WI38 (cell line): ENCODE data around the gene MBOAT2.

Source experiments
- H3K4me3 ChIP-seq: 2 replicates; pipeline ENCODE4 v1.5.1; 2011; ENCODE audit warnings: low read depth, mild to moderate bottlenecking, control low read depth, low read length
- CTCF ChIP-seq: IDR thresholded peaks from 2 replicates; pipeline ENCODE4 v1.5.1; 2012; ENCODE audit warnings: low read depth, mild to moderate bottlenecking, control low read depth, low read length

MBOAT2 gene

GRCh38 chr2:9017411-9017810 is 13.9 kb upstream of the MBOAT2 start:
- TF ChIP-seq CTCF: no peak
- H3K4me3 ChIP-seq: no peak overlapping the region

GRCh38 chr2:9015998-9016397 is 12.5 kb upstream of the MBOAT2 start:
- no peak for TF ChIP-seq CTCF
- no peak overlapping the region for H3K4me3 ChIP-seq

GRCh38 chr2:9013403-9013802 is 9.9 kb upstream of the MBOAT2 start:
- no peak for TF ChIP-seq CTCF
- no peak overlapping the region for H3K4me3 ChIP-seq

- TF ChIP-seq CTCF: no peak
- H3K4me3 ChIP-seq: no peak overlapping the region
Observed at GRCh38 chr2:9010866-9011265, 7.4 kb upstream of the MBOAT2 start.

DNA sequence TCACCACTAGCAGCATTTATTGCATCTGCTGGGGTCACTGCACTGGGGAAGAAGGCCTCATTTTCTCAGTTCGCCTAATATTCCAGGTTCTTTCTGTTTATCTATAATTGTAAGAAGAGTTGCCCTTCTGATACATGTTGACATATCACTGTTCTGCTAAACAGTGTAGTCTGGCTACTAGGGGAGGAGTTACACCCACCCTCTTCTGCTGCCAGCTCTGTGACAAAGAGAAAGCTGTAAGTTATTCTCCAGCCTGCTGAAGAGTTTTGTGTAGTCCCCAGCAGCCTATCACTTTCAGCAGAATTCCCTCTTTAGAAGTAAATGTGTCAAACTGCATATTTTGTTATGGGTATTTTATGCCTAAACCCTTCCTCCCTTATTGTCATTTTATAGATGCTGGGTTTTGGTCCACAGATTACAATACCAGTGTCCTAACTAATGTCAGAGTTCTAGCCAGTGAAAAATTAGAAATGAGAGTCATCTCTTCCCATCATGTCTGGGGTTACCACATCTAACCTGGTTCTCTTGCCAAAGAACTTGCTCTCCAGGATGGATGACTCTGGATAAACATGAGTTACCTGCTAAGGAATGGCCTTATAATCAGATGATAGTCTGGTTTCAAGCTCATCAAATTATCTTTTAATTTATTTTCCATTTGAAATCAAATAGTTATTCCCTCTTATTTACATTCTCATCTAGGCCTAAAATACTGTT is 5.6 kb upstream of the MBOAT2 start:
- no peak for TF ChIP-seq CTCF
- H3K4me3 ChIP-seq: no peak overlapping the region

DNA sequence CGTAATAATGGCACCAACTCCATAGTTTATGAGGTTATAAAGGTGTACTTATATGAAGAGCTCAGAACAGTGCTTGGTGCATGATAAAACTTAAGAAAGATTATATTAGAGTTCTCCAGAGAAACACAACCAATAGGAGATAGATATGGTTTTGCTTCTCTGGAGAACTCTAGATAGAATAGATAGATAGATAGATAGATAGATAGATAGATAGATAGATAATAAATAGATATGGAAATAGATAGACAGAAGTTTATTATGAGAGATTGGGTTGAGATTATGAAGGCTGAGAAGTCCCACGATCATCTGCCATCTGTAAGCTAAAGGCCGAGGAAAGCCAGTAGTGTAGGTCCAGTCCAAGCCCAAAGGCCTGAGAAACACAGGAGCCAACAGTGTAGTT is 2.9 kb upstream of the MBOAT2 start:
- no peak overlapping the region for H3K4me3 ChIP-seq
- no peak for TF ChIP-seq CTCF

GRCh38 chr2:9004338-9005204 is 1.1 kb upstream of the MBOAT2 start:
- H3K4me3 ChIP-seq: peak overlapping the region; percentile 72
- TF ChIP-seq CTCF: no peak
